SU-DHL-6 (cell line): ENCODE data around the gene ZNF304.

Experiments
- H2AFZ ChIP-seq: fragments of 200-600 bp; sonication (generic); 2 replicates; pipeline ENCODE4 v1.6.1; 2014; ENCODE audit warnings: low read depth, mild to moderate bottlenecking, moderate library complexity, mixed read lengths, antibody characterized with exemption, low read length; ENCODE audit not compliant: severe bottlenecking
- H3F3A ChIP-seq: fragments of 200-600 bp; shearing (Covaris generic); 2 replicates; pipeline ENCODE4 v1.6.0; 2016; ENCODE audit warnings: antibody characterized with exemption, mild to moderate bottlenecking; ENCODE audit not compliant: insufficient read depth
- H3K27ac ChIP-seq: fragments of 200-600 bp; sonication (generic); 2 replicates; pipeline ENCODE4 v1.5.1; 2016; ENCODE audit warnings: low read depth, mild to moderate bottlenecking, low read length, moderate library complexity, mixed read lengths
- H3K27me3 ChIP-seq: fragments of 200-600 bp; sonication (generic), shearing (Covaris generic); 2 replicates; pipeline ENCODE4 v1.6.0; 2014; ENCODE audit warnings: mild to moderate bottlenecking, low read length
- H3K36me3 ChIP-seq: fragments of 200-600 bp; sonication (generic); 2 replicates; pipeline ENCODE4 v1.6.1; 2014; ENCODE audit warnings: mild to moderate bottlenecking, low read length, mixed read lengths
- H3K4me2 ChIP-seq: fragments of 300-600, 200-600 bp; shearing (Covaris generic), sonication (generic); 2 replicates; pipeline ENCODE4 v1.6.0; 2014; ENCODE audit warnings: low read length, low read depth, mild to moderate bottlenecking; ENCODE audit not compliant: poor library complexity, severe bottlenecking
- H3K4me3 ChIP-seq: fragments of 200-600 bp; sonication (generic); 2 replicates; pipeline ENCODE4 v1.5.1; 2014; ENCODE audit warnings: antibody characterized with exemption, low read length, mild to moderate bottlenecking, mixed read lengths; ENCODE audit not compliant: insufficient read depth, poor library complexity, severe bottlenecking
- H3K79me2 ChIP-seq: fragments of 200-600 bp; sonication (generic); 2 replicates; pipeline ENCODE4 v1.6.1; 2014; ENCODE audit warnings: mild to moderate bottlenecking, low read length, moderate library complexity; ENCODE audit not compliant: insufficient read depth
- H3K9ac ChIP-seq: fragments of 200-600 bp; sonication (generic); 2 replicates; pipeline ENCODE4 v1.7.0; 2014; ENCODE audit warnings: mild to moderate bottlenecking, low read length
- H3K9me2 ChIP-seq: fragments of 200-600 bp; sonication (generic); replicated peaks from 2 replicates; pipeline ENCODE4 v1.6.1; 2014; ENCODE audit warnings: low read length; ENCODE audit not compliant: insufficient read depth
- H3K9me3 ChIP-seq: fragments of 200-600 bp; sonication (generic); 2 replicates; pipeline ENCODE4 v1.6.1; 2014; ENCODE audit warnings: low read length, mixed read lengths; ENCODE audit not compliant: insufficient read depth
- H4K20me1 ChIP-seq: fragments of 200-600 bp; sonication (generic); 2 replicates; pipeline ENCODE4 v1.6.1; 2014; ENCODE audit warnings: low read depth, mild to moderate bottlenecking, antibody characterized with exemption, low read length, moderate library complexity, mixed read lengths
- CTCF ChIP-seq: fragments of 200-600 bp; sonication (generic); IDR thresholded peaks from one replicate; pipeline ENCODE4 v1.5.1; 2017; ENCODE audit warnings: antibody characterized with exemption, mild to moderate bottlenecking, low read length, moderate library complexity; ENCODE audit not compliant: insufficient read depth, poor library complexity, severe bottlenecking
- EZH2phosphoT487 ChIP-seq: fragments of 200-600 bp; sonication (generic), shearing (Covaris generic); conservative IDR thresholded peaks from 2 replicates; pipeline ENCODE4 v1.6.1; 2018; ENCODE audit warnings: mild to moderate bottlenecking, antibody characterized with exemption, low read length, moderate library complexity, mixed read lengths

Gene ZNF304

GRCh38 chr19:57314146-57314545, 36.9 kb upstream of the ZNF304 start:
- Histone ChIP-seq H4K20me1 (no peaks in the 10 kb centered on the region), H3F3A (no peaks in the 10 kb centered on the region), H3K4me2 (no peak overlapping the region), H3K27ac (no peak overlapping the region), H3K9me2 (no peaks in the 10 kb centered on the region), H3K4me3 (no peak overlapping the region), H2AFZ (no peak overlapping the region), H3K9me3 (no peaks in the 10 kb centered on the region), H3K9ac (no peak overlapping the region), H3K27me3 (no peaks in the 10 kb centered on the region), H3K36me3 (no peaks in the 10 kb centered on the region), H3K79me2 (no peaks in the 10 kb centered on the region)
- TF ChIP-seq EZH2phosphoT487, result no peak
- TF ChIP-seq CTCF, result no peak

GRCh38 chr19:57317503-57317902, 33.6 kb upstream of the ZNF304 start:
- Histone ChIP-seq H2AFZ (no peak overlapping the region), H3K9me2 (no peaks in the 10 kb centered on the region), H3K9me3 (no peaks in the 10 kb centered on the region), H3K9ac (no peak overlapping the region), H3K27me3 (no peaks in the 10 kb centered on the region), H3K79me2 (peaks cover 21% of the 10 kb centered on the region), H3F3A (no peaks in the 10 kb centered on the region), H4K20me1 (no peaks in the 10 kb centered on the region), H3K4me3 (no peak overlapping the region), H3K4me2 (no peak overlapping the region), H3K36me3 (no peaks in the 10 kb centered on the region), H3K27ac (no peak overlapping the region)
- TF ChIP-seq CTCF, result no peak
- TF ChIP-seq EZH2phosphoT487, result no peak

- H2AFZ ChIP-seq, result peak overlapping the region; percentile 94
Measured at GRCh38 chr19:57319869-57320179, 31.2 kb upstream of the ZNF304 start.

More at GRCh38 chr19:57319869-57320179, 31.2 kb upstream of the ZNF304 start:
- peaks cover 6% of the 10 kb centered on the region; the same call in 1 of the 2 replicates for H3K36me3 ChIP-seq
- peak overlapping the region; percentile 98 for H3K9ac ChIP-seq
- no peaks in the 10 kb centered on the region for H3K27me3 ChIP-seq
- no peaks in the 10 kb centered on the region for H3K9me3 ChIP-seq
- TF ChIP-seq CTCF (no peak), EZH2phosphoT487 (no peak)
- no peaks in the 10 kb centered on the region for H3F3A ChIP-seq
- peaks cover 28% of the 10 kb centered on the region for H3K79me2 ChIP-seq
- H4K20me1 ChIP-seq, result no peaks in the 10 kb centered on the region
- no peaks in the 10 kb centered on the region for H3K9me2 ChIP-seq
- H3K4me2 ChIP-seq, result peak overlapping the region; percentile 77
- peak overlapping the region; percentile 94 for H3K4me3 ChIP-seq
- H3K27ac ChIP-seq, result peak overlapping the region; percentile 69
